Tibial nerve (tissue), 4 donors: ENCODE data around the gene SUV39H2.

Experiments used
- EP300 ChIP-seq, 2 donors: sonication (generic); formaldehyde crosslinking; IDR thresholded peaks; one replicate each; pipeline ENCODE4 v1.6.1; 2017; ENCODE audit warnings: antibody characterized with exemption in 2 of 2, mild to moderate bottlenecking in 1 of 2
- POLR2A ChIP-seq, 2 donors: fragments of 450-650 bp; IDR thresholded peaks; one replicate each; pipeline ENCODE4 v1.6.1; 2017; ENCODE audit warnings: antibody characterized with exemption in 2 of 2, mild to moderate bottlenecking in 2 of 2, moderate library complexity in 2 of 2
- TF ChIP-seq, protein P1 (sequence below), 5 experiments: fragments of 200-600 bp in 3 of 5; fragments of 450-650 bp in 2 of 5; sonication (generic) in 3 of 5; IDR thresholded peaks; one replicate each; pipeline ENCODE4 v1.5.1; 2016 to 2019; ENCODE audit warnings: antibody characterized with exemption in 5 of 5, mild to moderate bottlenecking in 3 of 5, moderate library complexity in 2 of 5

- TF ChIP-seq, protein P1, sequence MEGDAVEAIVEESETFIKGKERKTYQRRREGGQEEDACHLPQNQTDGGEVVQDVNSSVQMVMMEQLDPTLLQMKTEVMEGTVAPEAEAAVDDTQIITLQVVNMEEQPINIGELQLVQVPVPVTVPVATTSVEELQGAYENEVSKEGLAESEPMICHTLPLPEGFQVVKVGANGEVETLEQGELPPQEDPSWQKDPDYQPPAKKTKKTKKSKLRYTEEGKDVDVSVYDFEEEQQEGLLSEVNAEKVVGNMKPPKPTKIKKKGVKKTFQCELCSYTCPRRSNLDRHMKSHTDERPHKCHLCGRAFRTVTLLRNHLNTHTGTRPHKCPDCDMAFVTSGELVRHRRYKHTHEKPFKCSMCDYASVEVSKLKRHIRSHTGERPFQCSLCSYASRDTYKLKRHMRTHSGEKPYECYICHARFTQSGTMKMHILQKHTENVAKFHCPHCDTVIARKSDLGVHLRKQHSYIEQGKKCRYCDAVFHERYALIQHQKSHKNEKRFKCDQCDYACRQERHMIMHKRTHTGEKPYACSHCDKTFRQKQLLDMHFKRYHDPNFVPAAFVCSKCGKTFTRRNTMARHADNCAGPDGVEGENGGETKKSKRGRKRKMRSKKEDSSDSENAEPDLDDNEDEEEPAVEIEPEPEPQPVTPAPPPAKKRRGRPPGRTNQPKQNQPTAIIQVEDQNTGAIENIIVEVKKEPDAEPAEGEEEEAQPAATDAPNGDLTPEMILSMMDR (IDR thresholded peaks at IDR 0.05), result no peak
- TF ChIP-seq POLR2A (IDR thresholded peaks at IDR 0.05), result no peak
- no peak for TF ChIP-seq EP300 (IDR thresholded peaks at IDR 0.05)
Observed at GRCh38 chr10:14952851-14953423, 74.3 kb downstream of the SUV39H2 start.
